ENCODE data around the gene KCTD16.

The KCTD16 gene

DNA sequence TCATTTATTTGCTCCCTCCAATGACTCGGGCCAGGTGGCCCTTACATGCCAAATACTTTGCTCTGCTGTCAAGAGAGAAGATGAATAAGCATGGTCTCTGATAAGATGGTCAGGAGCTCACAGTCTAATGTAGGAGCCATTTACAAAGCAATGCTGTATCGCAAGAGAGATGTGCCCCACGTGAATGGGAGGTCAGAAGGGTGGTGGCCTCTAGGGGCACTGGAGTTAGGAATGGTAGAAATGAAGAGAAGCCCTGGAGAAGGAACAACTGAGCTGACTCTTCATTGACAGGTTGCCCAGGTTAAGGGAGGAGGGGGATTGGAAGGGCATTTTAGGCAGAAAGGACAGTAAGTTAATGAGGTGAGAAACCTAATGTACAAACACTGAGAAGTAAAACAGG, 286.5 kb downstream of the KCTD16 start:
- no peak for DNase-seq (ENCODE audit: extremely low spot score)
- ChIA-PET CTCF (no interaction called here), POLR2A (no interaction called here)
- TF ChIP-seq, protein P1, sequence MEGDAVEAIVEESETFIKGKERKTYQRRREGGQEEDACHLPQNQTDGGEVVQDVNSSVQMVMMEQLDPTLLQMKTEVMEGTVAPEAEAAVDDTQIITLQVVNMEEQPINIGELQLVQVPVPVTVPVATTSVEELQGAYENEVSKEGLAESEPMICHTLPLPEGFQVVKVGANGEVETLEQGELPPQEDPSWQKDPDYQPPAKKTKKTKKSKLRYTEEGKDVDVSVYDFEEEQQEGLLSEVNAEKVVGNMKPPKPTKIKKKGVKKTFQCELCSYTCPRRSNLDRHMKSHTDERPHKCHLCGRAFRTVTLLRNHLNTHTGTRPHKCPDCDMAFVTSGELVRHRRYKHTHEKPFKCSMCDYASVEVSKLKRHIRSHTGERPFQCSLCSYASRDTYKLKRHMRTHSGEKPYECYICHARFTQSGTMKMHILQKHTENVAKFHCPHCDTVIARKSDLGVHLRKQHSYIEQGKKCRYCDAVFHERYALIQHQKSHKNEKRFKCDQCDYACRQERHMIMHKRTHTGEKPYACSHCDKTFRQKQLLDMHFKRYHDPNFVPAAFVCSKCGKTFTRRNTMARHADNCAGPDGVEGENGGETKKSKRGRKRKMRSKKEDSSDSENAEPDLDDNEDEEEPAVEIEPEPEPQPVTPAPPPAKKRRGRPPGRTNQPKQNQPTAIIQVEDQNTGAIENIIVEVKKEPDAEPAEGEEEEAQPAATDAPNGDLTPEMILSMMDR (IDR thresholded peaks at IDR 0.05; ENCODE audit: control extremely low read depth, extremely low read depth, low read depth, missing control alignments), result no peak

DNA sequence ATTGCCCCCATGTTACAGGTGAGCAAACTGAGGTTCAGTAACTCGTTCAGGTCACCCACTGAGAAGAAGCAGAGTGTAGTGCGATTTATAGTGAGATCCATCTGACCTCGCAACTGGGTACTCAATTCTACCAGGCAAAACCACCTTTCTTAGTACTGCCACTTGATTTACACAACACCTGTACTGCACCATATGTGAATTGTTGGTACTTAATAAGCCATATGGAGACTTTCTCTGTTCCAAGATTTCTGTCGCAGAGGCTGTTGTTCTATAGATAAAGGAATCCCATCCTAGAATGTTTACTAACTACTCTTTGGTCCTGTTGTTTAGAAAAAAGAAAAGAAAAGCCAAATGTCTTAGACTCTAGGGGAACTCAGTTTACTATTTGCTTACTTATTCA, 287.5 kb downstream of the KCTD16 start:
- no peak for DNase-seq (ENCODE audit: extremely low spot score)
- CTCF ChIA-PET, result interaction anchor here (0.8 kb wide), 1 partner anchor 10 kb away, joined by 3 read pairs; no protein-coding TSS in a partner anchor
- POLR2A ChIA-PET, result no interaction called here
- TF ChIP-seq, protein P1 (IDR thresholded peaks at IDR 0.05; ENCODE audit: control extremely low read depth, extremely low read depth, low read depth, missing control alignments), result no peak

DNA sequence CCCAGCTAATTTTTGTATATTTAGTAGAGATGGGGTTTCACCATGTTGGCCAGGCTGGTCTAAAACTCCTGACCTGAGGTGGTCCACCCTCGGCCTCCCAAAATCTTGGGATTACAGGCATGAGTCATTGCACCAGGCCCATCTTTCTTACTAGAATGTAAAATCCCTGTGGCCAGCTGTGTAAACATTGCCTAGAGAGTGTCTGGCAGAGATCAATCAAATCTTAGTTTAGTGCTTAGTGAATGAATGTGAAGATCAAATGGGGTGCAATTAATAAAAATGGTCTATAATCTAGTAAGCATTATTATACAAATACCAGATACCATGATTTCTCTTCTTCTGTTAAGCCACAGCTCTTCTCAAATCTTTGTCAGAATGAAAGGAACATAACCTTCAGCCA, 289.9 kb downstream of the KCTD16 start:
- ChIA-PET CTCF (interaction anchor here (1.1 to 1.3 kb wide), 2 partner anchors 12 to 18 kb away, joined by 3 to 4 read pairs; no protein-coding TSS in a partner anchor), POLR2A (no interaction called here)
- no peak for DNase-seq (ENCODE audit: extremely low spot score)
- TF ChIP-seq, protein P1 (IDR thresholded peaks at IDR 0.05; ENCODE audit: control extremely low read depth, extremely low read depth, low read depth, missing control alignments), result no peak

DNA sequence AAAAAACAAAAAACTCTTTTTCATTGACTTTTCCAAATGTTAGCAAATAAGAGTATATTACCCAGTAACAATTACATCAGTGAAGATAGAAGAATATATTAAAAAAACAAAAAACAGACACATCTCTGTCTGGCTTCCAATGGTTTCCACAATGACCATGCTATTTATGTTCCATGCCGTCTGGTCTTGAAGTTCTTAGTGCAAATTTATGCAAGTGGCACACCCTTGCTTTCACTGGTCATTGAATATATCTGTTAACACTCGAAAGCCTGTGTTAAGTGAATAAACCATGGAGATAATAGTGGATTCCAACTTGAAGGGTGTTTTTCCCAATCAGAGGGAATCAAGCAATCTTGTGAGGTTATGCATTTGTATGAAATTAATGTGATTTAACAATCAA, 291.9 kb downstream of the KCTD16 start:
- ChIA-PET CTCF (no interaction called here), POLR2A (no interaction called here)
- no peak for DNase-seq (ENCODE audit: extremely low spot score)
- TF ChIP-seq, protein P1 (IDR thresholded peaks at IDR 0.05; ENCODE audit: control extremely low read depth, extremely low read depth, low read depth, missing control alignments), result no peak

GRCh38 chr5:144463481-144464223, 293.0 kb downstream of the KCTD16 start:
- DNase-seq (ENCODE audit: extremely low spot score), result no peak
- CTCF ChIA-PET, result no interaction called here

GRCh38 chr5:144464306-144464705, 293.6 kb downstream of the KCTD16 start:
- no peak for DNase-seq (ENCODE audit: extremely low spot score)
- ChIA-PET POLR2A (no interaction called here), CTCF (no interaction called here)
- TF ChIP-seq, protein P1 (IDR thresholded peaks at IDR 0.05; ENCODE audit: control extremely low read depth, extremely low read depth, low read depth, missing control alignments), result no peak

More at GRCh38 chr5:144463481-144464223, 293.0 kb downstream of the KCTD16 start:
- TF ChIP-seq, protein P1 (IDR thresholded peaks at IDR 0.05; ENCODE audit: control extremely low read depth, extremely low read depth, low read depth, missing control alignments), result no peak
- POLR2A ChIA-PET, result no interaction called here

Measured in GM10248 (cell line).